Activated T-cell treated with anti-CD3 and anti-CD28 coated beads for 24 hours (primary cell): Measurements from ENCODE around the gene EMC1.
A peak's percentile ranks its signal among the peaks of the same experiment; 100 is the strongest.
"Not testable (repeated sequence)": the region's sequence is repeated elsewhere in the genome, so short reads cannot be mapped to it uniquely, and the experiment has no call there.

Experiments used
- DNase-seq: peaks from one replicate; pipeline ENCODE4 v3.0.0-alpha.2; 2020; ENCODE audit warnings: low read depth

Gene EMC1

GRCh38 chr1:19216585-19216984 is 34.7 kb downstream of the EMC1 start:
- DNase-seq = not testable (repeated sequence)

- no peak for DNase-seq
Observed at GRCh38 chr1:19213580-19213979, 37.7 kb downstream of the EMC1 start.

GRCh38 chr1:19212167-19212566 is 39.2 kb downstream of the EMC1 start:
- DNase-seq = no peak

DNA sequence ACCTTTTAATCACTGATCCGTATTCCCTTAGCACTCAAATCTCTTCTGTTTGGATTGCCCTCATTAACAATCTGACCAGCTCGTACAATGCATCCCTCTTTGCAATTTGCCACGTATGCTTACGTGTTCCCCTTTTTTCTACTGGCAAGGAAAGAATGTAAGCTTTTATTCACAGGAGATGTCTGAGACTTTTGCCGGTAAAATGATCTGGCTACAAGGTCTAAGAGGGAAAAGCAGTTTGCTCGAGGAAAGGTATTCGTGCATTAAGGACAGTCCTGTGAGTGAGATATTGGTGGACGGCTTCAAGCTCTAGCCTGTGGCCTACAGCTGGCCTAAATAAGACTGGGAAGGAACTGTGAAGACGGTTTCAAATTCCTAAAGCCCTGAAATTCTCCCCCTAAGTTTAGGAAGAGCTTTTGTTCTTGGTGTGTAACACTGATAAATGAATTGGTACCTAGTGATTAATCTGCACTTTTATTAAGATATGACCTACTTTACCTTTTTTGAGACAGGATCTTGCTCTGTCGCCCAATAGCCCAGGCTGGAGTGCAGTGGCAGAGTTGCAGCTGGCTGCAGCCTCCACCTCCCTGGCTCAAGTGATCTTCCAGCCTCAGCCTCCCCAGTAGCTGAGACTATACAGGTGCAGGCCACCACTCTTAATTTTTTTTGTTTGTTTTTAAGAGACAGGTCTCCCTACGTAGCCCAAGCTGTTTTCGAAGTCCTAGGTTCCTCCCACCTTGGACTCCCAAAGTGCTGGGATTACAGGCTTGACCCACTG is 40.4 kb downstream of the EMC1 start:
- DNase-seq = no peak

GRCh38 chr1:19209990-19210771 is 41.1 kb downstream of the EMC1 start, which contains the start of gene UBR4:
Gene UBR4, minus strand, starts transcription at chr1:19210266. Its CDS starts 18 bp downstream, at chr1:19210248.
- peak; percentile 98 for DNase-seq

- peak; percentile 63 for DNase-seq
Observed at GRCh38 chr1:19209439-19209989, 41.8 kb downstream of the EMC1 start.

DNA sequence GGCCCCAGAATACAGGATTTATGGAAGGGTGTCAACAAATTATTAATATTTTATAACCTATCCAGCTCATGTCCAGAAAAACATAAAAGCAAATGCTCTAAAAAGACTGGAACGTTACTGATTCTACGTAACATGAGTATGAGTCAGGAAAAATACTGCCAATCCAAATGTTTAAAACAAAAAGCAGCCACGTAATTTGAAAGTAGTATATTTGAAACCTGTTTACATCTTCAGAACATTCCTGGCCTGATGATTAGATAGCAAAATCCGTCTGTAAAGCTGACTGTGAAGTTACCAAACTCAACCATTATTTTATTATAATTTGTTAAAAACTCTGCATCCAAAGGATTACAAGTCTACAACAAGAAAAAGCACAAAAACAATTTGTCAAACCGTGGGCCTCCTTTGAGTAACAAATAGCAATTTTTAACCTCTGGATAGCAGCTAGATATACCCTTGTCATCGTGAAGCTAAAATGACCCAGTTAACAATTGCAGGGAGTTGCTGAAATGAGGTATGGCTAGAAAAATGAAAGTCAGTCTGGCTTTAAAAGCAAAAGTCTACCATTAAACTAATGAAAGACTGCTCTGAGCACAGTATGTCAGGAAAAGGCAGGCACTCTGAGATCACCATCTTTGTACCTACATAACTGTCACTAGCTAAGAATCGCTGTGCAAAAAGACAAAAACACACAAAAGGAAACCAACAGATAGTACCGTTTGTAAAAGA is 42.5 kb downstream of the EMC1 start:
- no peak for DNase-seq

DNA sequence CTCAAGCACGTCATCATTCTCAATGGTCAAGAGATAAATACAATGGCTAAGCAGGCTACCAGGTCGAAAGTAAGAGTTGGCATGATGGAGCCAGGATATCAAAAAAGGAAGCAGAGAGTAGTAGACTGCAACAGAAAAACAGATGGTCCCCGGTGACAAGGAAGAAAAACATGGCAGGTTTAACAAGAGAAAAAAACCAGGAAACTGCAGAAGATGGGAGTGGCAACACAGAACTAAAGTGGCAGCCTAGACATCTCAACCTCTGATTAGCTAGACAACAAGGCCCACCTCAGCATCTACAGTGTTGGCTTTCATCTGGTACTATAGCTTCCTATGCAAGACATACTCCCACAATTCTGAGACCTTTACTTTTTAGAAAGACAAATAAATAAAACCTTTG is 44.4 kb downstream of the EMC1 start:
- DNase-seq = no peak

DNA sequence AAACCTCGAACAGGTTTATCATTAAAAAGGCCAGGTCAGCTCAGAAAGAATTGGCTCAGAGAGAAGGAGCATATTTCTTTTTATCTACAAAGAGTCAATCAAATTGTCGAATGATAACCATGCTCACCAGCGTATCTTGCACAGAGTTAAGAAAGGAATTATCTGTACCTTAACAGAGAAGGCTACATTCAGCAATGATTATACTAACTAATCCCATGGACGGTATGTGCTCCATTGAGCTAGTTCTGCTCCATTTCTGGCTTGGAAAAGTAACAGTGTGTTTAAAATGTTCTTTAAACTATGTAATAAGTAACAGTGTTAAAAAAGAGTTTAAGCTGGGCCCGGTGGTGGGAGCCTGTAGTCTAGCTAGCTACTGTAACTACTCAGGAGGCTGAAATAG is 45.5 kb downstream of the EMC1 start:
- no peak for DNase-seq

DNA sequence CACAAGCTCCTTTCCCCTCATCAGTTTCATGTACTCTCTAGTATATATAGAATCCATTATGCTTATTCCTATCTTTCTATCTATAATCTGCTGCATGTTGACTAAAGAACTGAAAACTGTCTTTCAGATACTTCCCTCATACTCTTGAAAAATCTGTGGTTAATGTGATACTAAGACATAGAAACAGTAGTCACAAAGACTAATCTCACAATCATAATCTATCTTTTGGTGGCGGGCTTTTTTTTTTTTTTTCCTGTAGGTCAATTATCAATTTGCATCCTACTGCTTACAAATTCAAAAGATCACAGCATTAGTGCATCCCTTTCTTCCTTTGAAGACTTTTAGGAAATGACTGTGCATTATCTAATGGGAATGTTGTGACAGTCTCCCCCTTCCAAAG is 45.9 kb downstream of the EMC1 start:
- DNase-seq = no peak

DNA sequence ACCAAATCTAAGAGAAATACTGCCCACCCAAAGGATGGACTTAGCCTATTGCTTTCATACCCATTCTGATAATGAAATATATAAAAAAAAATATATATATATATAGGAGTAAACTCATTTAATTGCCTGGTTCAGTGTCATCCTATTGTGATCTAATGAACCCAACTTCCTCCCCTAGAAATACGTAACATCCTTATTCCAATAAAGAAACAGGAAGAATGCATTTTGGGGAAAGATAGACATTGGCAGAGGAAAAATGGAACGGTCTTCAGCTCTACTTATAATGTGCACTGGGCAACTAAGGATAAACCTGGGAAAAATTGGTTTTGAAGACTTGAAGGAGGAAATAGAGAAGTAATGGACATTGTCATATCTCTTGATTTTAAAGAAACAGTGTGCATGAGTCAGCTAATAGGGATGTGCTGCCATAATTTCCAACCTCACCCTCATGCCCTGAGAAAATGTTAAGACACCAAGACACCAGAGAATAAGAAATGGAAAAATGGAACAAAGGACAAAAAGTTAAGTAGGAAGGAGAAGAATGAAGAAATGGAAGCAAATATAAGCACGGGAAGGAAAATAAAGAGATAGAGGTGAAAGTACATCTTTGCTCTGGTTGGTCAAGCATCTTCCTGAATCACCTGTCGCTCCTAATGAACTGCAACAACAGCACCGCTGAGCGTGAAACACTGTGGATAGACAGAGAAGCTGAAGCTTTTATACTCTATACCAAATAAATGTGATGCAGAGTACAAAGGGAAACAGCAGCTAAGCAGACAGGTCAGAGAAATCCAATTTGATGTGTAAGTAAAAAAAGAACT is 46.7 kb downstream of the EMC1 start:
- no peak for DNase-seq

DNA sequence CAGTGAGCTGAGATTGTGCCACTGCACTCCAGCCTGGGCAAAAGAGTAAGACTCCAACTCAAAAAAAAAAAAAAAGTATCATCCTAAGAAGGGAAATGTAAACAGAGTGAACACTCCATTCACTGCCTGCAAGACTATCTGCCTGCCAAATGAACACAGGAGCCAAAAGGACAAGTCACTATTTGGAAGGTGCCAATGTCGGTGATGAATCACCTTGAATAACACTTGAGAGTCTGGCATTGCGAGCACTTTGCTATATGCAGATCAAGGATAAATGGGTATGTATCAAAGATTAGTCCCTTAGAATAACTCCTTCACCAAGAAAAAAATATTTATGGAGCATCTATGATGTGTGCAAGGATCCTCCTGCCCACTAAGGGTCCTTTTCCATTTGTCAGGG is 47.9 kb downstream of the EMC1 start:
- DNase-seq = no peak

DNA sequence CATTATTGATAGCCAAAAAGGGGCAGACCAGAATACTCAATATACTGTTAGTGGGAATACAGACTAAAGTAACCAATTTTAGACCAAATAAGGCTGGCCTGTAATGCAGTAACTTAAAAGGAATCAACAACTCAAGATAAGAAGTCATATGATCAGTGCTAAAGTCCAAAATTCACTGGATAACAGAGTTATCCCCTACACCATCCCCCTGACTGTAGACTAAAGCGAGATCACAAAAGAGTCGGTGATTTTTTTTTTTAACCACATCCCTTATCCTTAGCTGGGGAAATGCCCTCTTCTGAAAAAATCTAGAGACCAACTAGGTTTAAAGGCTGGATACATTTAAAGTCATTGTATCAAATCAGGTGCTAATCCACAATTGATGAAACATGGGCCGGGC is 48.9 kb downstream of the EMC1 start:
- DNase-seq = no peak

DNA sequence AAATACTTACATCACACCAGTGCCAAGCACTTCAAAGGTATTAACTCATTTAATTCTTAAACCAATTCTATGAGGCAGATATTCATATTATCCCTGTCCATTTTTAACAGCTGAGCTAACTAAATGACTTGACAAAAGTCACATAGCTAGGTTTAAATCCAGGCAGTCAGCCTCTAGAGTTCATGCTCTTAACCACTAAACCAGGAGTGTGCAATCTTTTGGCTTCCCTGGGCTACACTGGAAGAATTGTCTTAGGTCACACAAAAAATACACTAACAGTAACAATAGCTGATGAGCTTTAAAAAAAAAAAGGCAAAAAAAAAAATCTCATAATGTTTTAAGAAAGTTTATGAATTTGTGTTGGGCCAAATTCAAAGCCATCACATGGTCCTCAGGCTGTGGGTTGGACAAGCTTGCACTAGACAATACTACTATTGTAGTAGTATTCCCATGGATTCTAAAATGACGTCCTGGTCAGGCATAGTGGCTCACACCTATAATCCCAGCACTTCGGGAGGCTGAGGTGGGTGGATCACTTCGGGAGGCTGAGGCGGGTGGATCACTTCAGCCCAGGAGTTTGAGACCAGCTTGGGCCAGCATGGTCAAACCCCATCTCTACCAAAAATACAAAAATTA is 51.2 kb downstream of the EMC1 start:
- DNase-seq = no peak

- DNase-seq = no peak
Observed at GRCh38 chr1:19199329-19199968, 51.9 kb downstream of the EMC1 start.

- DNase-seq = no peak
Observed at GRCh38 chr1:19198820-19199219, 52.5 kb downstream of the EMC1 start.

DNA sequence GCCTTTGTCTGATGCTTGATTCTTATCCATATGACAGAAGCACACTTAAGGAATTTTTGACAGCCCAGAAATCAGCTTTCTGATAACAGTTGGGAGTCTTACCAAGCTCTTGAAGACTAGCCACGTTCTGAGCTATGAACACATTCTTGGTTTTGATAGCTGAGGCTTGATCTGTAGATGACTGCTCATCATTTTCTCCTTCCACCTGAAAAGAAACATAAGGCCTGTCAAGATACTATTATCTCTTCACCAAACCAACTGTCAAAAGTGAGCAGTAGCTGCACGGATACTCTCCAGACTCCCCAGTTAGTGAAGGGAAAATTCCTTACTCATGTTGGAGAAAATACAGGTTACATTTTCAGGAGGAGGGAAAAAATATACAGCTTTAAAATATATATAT is 53.5 kb downstream of the EMC1 start:
- DNase-seq = no peak

DNA sequence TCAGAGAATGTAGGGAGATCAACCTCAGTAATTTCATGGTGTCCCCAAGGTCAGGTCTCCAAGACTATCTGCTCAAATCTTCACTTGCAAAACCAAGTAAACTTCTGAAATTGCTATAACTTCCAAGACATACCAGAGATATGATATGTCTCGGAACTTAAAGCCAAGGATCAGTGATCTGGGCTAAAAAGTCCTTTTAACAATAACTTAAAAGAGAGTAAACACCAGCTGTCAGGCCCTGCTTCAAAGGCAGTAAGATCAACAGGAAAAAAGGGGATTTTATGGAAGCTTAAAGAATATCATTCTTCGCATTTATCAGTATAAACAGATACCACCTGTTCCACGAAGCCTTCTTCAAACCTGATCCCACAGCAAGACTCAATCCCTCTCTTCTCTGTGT is 55.0 kb downstream of the EMC1 start:
- DNase-seq = no peak

- no peak for DNase-seq
Observed at GRCh38 chr1:19193004-19193403, 58.3 kb downstream of the EMC1 start.

DNA sequence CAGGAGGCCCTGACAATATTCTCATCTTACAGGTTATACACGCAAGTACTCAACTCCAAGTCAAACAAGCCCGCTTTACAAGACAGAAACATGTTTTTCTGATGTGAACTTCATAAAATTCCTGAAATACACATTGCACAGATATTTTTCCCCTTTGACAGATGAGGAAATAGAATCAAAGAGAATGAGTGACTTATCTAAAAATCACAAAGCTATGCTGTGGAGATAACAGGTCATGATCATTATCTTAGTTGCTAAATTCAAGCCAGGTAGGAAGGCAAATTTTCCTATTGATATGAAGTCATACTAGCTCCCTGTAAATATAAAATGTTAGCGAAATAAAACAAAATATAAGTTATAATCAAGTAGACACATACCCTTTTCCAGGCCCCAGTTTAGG is 59.5 kb downstream of the EMC1 start:
- no peak for DNase-seq

GRCh38 chr1:19190468-19190867 is 60.9 kb downstream of the EMC1 start:
- no peak for DNase-seq
